Erythroblast (primary cell): Measurements from ENCODE around the gene RPL9.

Experiments used
- GATA1 ChIP-seq: IDR thresholded peaks from 2 replicates; pipeline ENCODE4 v1.6.1; 2011; ENCODE audit warnings: low read depth, mild to moderate bottlenecking, control low read depth, low read length, moderate library complexity
- POLR2A ChIP-seq: IDR thresholded peaks from 2 replicates; pipeline ENCODE4 v1.6.1; 2011; ENCODE audit warnings: mild to moderate bottlenecking, low read length

DNA sequence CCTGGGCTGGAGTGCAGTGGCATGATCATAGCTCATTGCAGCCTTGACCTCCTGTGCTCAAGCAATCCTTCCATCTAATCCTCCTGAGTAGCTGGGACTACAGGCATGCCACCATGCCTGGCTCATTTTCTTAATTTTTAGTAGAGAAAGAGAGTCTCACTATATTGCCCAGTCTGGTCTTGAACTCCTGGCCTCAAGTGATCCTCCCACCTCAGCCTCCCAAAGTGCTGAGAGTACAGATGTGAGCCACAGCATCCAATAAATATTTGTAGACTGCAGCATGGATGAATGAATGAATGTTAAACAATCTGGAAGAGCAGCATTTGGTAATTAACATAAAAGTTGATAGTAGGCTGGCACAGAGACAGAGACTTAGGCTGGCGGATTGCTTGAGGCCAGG lies 32.0 kb downstream of the RPL9 start:
- TF ChIP-seq POLR2A (no peak), GATA1 (no peak)
